SK-N-SH treated with all-trans-retinoic acid at 6 μM for 48 hours (cell line): ENCODE results near the gene CHD3.

ENCODE experiments used
- ESRRG ChIP-seq: fragments of 250-450 bp; sonication (Bioruptor Pico); IDR thresholded peaks from 2 replicates; pipeline ENCODE4 v1.6.1; 2021; ENCODE audit warnings: mild to moderate bottlenecking
- PATZ1 ChIP-seq: fragments of 250-450 bp; sonication (Bioruptor Pico); IDR thresholded peaks from 2 replicates; pipeline ENCODE4 v1.8.0; 2020; ENCODE audit warnings: mild to moderate bottlenecking, moderate library complexity, borderline replicate concordance
- PPARA ChIP-seq: fragments of 250-450 bp; sonication (Bioruptor Pico); IDR thresholded peaks from 2 replicates; pipeline ENCODE4 v1.5.0; 2020; ENCODE audit warnings: mild to moderate bottlenecking, borderline replicate concordance
- TSHZ2 ChIP-seq: fragments of 250-450 bp; sonication (Bioruptor Pico); IDR thresholded peaks from 2 replicates; pipeline ENCODE4 v1.5.0; 2020; ENCODE audit warnings: mild to moderate bottlenecking, moderate library complexity

- TF ChIP-seq PPARA (no peak), TSHZ2 (CRISPR knock-in tag) (no peak), ESRRG (CRISPR knock-in tag) (no peak), PATZ1 (CRISPR knock-in tag) (no peak)
Observed at GRCh38 chr17:7854851-7855659, 33.5 kb upstream of the CHD3 start, which contains the start of gene TMEM88.
